ENCODE results near the gene TBCE. TPM values are rescaled to one million over a fixed set of nuclear protein-coding genes. Genes with fewer than 3 reads are reported as not detected.
A peak's percentile ranks its signal among the peaks of the same experiment; 100 is the strongest.

Gene TBCE
- total RNA-seq, 1 experiment from 2014 or later, result 45.6 TPM

GRCh38 chr1:235324296-235324695 lies 42.9 kb upstream of the TBCE start:
- POLR2A ChIA-PET, result interaction anchor here (0.6 to 9.2 kb wide), 19 partner anchors 9 to 818 kb away, joined by 3 to 193 read pairs (median 5); partner anchors contain the start of genes B3GALNT2, RBM34 and TBCE
- H3K4me3 Mint-ChIP-seq (ENCODE audit: unreplicated experiment), result peak overlapping the region; percentile 35
- peak overlapping the region; percentile 1 for H3K27ac Mint-ChIP-seq (ENCODE audit: low read depth, unreplicated experiment)
- CTCF ChIA-PET, result interaction anchor here (0.7 to 5.1 kb wide), 8 partner anchors 9 to 92 kb away, joined by 3 to 34 read pairs (median 4); partner anchors contain the start of gene TBCE
- no peak for TF ChIP-seq CTCF (IDR thresholded peaks at IDR 0.05; ENCODE audit: unreplicated experiment)
- no peaks in the 10 kb centered on the region for H3K27me3 Mint-ChIP-seq (ENCODE audit: insufficient read depth, unreplicated experiment)
- no peaks in the 10 kb centered on the region for H3K9me3 Mint-ChIP-seq (ENCODE audit: unreplicated experiment)
- H3K4me1 Mint-ChIP-seq (ENCODE audit: insufficient read depth, unreplicated experiment), result peaks cover 29% of the 10 kb centered on the region
- peaks cover 56% of the 10 kb centered on the region for H3K36me3 Mint-ChIP-seq (ENCODE audit: insufficient read depth, unreplicated experiment)
- no TSS peak for BruUV-seq (replicated peaks)
- intact Hi-C loops (cut with micrococcal nuclease), result no loop called here
- no peak for DNase-seq (ENCODE audit: unreplicated experiment)

- no TSS peak for BruUV-seq (replicated peaks)
- DNase-seq (ENCODE audit: unreplicated experiment), result no peak
- ChIA-PET POLR2A (interaction anchor here (0.8 to 9.2 kb wide), 23 partner anchors 10 to 951 kb away, joined by 3 to 193 read pairs (median 5); partner anchors contain the start of genes B3GALNT2, COA6, RBM34 and TBCE), CTCF (interaction anchor here (1.0 to 5.1 kb wide), 5 partner anchors 10 to 91 kb away, joined by 4 to 34 read pairs (median 5); partner anchors contain the start of gene TBCE)
- Mint-ChIP-seq H3K4me3 (ENCODE audit: unreplicated experiment) (no peak overlapping the region), H3K4me1 (ENCODE audit: insufficient read depth, unreplicated experiment) (peaks cover 29% of the 10 kb centered on the region), H3K9me3 (ENCODE audit: unreplicated experiment) (no peaks in the 10 kb centered on the region), H3K36me3 (ENCODE audit: insufficient read depth, unreplicated experiment) (peaks cover 51% of the 10 kb centered on the region), H3K27me3 (ENCODE audit: insufficient read depth, unreplicated experiment) (no peaks in the 10 kb centered on the region), H3K27ac (ENCODE audit: low read depth, unreplicated experiment) (no peak overlapping the region)
- intact Hi-C loops (cut with micrococcal nuclease), result loop anchor here (5.0 kb wide), 1 partner anchor 223 kb away; no protein-coding TSS in a partner anchor
- no peak for TF ChIP-seq CTCF (IDR thresholded peaks at IDR 0.05; ENCODE audit: unreplicated experiment)
Observed at GRCh38 chr1:235325139-235325538, 42.1 kb upstream of the TBCE start.

GRCh38 chr1:235325854-235326253 lies 41.4 kb upstream of the TBCE start:
- no peak for TF ChIP-seq CTCF (IDR thresholded peaks at IDR 0.05; ENCODE audit: unreplicated experiment)
- Mint-ChIP-seq H3K4me3 (ENCODE audit: unreplicated experiment) (no peak overlapping the region), H3K4me1 (ENCODE audit: insufficient read depth, unreplicated experiment) (peaks cover 23% of the 10 kb centered on the region), H3K36me3 (ENCODE audit: insufficient read depth, unreplicated experiment) (peaks cover 46% of the 10 kb centered on the region), H3K27ac (ENCODE audit: low read depth, unreplicated experiment) (no peak overlapping the region), H3K9me3 (ENCODE audit: unreplicated experiment) (no peaks in the 10 kb centered on the region), H3K27me3 (ENCODE audit: insufficient read depth, unreplicated experiment) (no peaks in the 10 kb centered on the region)
- ChIA-PET POLR2A (interaction anchor here (0.6 to 9.2 kb wide), 22 partner anchors 11 to 952 kb away, joined by 3 to 193 read pairs (median 5); partner anchors contain the start of genes COA6, RBM34 and TBCE), CTCF (interaction anchor here (0.8 to 5.1 kb wide), 4 partner anchors 19 to 90 kb away, joined by 3 to 34 read pairs (median 4); partner anchors contain the start of gene TBCE)
- intact Hi-C loops (cut with micrococcal nuclease), result loop anchor here (5.0 kb wide), 1 partner anchor 224 kb away; no protein-coding TSS in a partner anchor
- DNase-seq (ENCODE audit: unreplicated experiment), result no peak
- no TSS peak for BruUV-seq (replicated peaks)

- Mint-ChIP-seq H3K36me3 (ENCODE audit: insufficient read depth, unreplicated experiment) (peaks cover 36% of the 10 kb centered on the region), H3K4me3 (ENCODE audit: unreplicated experiment) (no peak overlapping the region), H3K9me3 (ENCODE audit: unreplicated experiment) (no peaks in the 10 kb centered on the region), H3K27me3 (ENCODE audit: insufficient read depth, unreplicated experiment) (no peaks in the 10 kb centered on the region), H3K4me1 (ENCODE audit: insufficient read depth, unreplicated experiment) (peaks cover 25% of the 10 kb centered on the region), H3K27ac (ENCODE audit: low read depth, unreplicated experiment) (no peak overlapping the region)
- BruUV-seq (replicated peaks), result no TSS peak
- DNase-seq (ENCODE audit: unreplicated experiment), result peak; percentile 51
- intact Hi-C loops (cut with micrococcal nuclease), result loop anchor here (5.0 kb wide), 1 partner anchor 225 kb away; no protein-coding TSS in a partner anchor
- TF ChIP-seq CTCF (IDR thresholded peaks at IDR 0.05; ENCODE audit: unreplicated experiment), result no peak
- CTCF ChIA-PET, result interaction anchor here (0.7 to 6.5 kb wide), 3 partner anchors 15 to 98 kb away, joined by 3 to 61 read pairs (median 3); no protein-coding TSS in a partner anchor
- POLR2A ChIA-PET, result interaction anchor here (0.7 to 9.2 kb wide), 18 partner anchors 12 to 953 kb away, joined by 3 to 193 read pairs (median 4); partner anchors contain the start of genes COA6, RBM34 and TBCE
Observed at GRCh38 chr1:235326719-235327558, 40.3 kb upstream of the TBCE start.

Data from MCF 10A (cell line).